C1 segment of cervical spinal cord (tissue), 14 donors: ENCODE data around the gene SUPT7L.
"Not testable (repeated sequence)": the region's sequence is repeated elsewhere in the genome, so short reads cannot be mapped to it uniquely, and the experiment has no call there.

Experiments
- DNase-seq, 14 donors: peaks; one replicate each; lab custom pipeline; 2025; lab: John Stamatoyannopoulos, UW

The SUPT7L gene

GRCh38 chr2:27685577-27685976 lies 22.2 kb upstream of the SUPT7L start:
- DNase-seq = no peak

- not testable (repeated sequence) for DNase-seq
These were observed 21.6 kb upstream of the SUPT7L start for GRCh38 chr2:27685006-27685405.

- peak in 10 of 14 donors; percentile 3 to 49 (median 20) for DNase-seq
These were observed 20.1 kb upstream of the SUPT7L start for GRCh38 chr2:27683390-27684071.

- DNase-seq = not testable (repeated sequence)
These were observed 18.9 kb upstream of the SUPT7L start for GRCh38 chr2:27682334-27682771.

GRCh38 chr2:27681841-27682240 lies 18.4 kb upstream of the SUPT7L start:
- no peak for DNase-seq

GRCh38 chr2:27680571-27680970 lies 17.2 kb upstream of the SUPT7L start:
- no peak for DNase-seq

- no peak for DNase-seq
These were observed 9.5 kb upstream of the SUPT7L start for GRCh38 chr2:27672723-27673486.

GRCh38 chr2:27671235-27671634 lies 7.8 kb upstream of the SUPT7L start:
- no peak for DNase-seq

GRCh38 chr2:27667446-27667845 lies 4.0 kb upstream of the SUPT7L start:
- DNase-seq = no peak

- no peak for DNase-seq
These were observed 1.4 kb upstream of the SUPT7L start for GRCh38 chr2:27664622-27665363.

GRCh38 chr2:27664154-27664574 lies 750 bp upstream of the SUPT7L start:
- DNase-seq = peak in 2 of 14 donors; percentile 22 to 34

- DNase-seq = no peak
These were observed 2.0 kb downstream of the SUPT7L start for GRCh38 chr2:27661371-27661770.

GRCh38 chr2:27655155-27655951 lies 8.1 kb downstream of the SUPT7L start:
- DNase-seq = no peak

GRCh38 chr2:27653397-27653796 lies 10.0 kb downstream of the SUPT7L start:
- no peak for DNase-seq

GRCh38 chr2:27652790-27653189 lies 10.6 kb downstream of the SUPT7L start:
- DNase-seq = no peak

- no peak for DNase-seq
These were observed 11.1 kb downstream of the SUPT7L start for GRCh38 chr2:27652341-27652740.

- no peak for DNase-seq
These were observed 12.4 kb downstream of the SUPT7L start for GRCh38 chr2:27651056-27651455.

- no peak for DNase-seq
These were observed 15.7 kb downstream of the SUPT7L start for GRCh38 chr2:27647737-27648136.

- DNase-seq = no peak
These were observed 16.1 kb downstream of the SUPT7L start for GRCh38 chr2:27647289-27647688.

- DNase-seq = no peak
These were observed 18.2 kb downstream of the SUPT7L start for GRCh38 chr2:27645197-27645596.

- no peak for DNase-seq
These were observed 22.6 kb downstream of the SUPT7L start for GRCh38 chr2:27640722-27641245.
